ENCODE measurements around the gene ATP6V0B.

Gene ATP6V0B

DNA sequence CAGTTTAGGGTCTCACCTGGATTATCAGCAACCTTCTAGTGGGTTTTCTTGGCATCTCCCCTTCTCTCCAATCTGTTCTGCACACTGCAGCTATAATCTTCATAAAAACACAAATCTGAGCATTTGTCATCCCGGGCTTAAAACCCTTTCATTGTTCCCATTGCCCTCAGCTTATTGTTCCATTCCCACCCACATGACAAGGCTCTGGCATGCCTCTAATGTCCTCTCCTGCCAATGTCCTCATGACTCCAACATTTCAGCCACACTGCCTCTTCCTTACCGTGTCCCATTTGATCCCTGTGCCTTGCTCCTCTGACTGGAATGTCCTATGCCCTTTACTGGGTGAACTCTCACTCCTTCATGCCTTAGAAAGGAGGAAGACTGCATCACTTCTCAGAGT is 12.4 kb upstream of the ATP6V0B start:
- Histone ChIP-seq H3K27ac (replicated peaks) (no peak overlapping the region; the same call in 1 of the 2 replicates), H3K27me3 (ENCODE audit: insufficient read depth, poor library complexity, severe bottlenecking) (no peaks in the 10 kb centered on the region), H3K4me3 (replicated peaks; ENCODE audit: insufficient read depth, low read length) (no peak overlapping the region)
- TF ChIP-seq, protein P1, sequence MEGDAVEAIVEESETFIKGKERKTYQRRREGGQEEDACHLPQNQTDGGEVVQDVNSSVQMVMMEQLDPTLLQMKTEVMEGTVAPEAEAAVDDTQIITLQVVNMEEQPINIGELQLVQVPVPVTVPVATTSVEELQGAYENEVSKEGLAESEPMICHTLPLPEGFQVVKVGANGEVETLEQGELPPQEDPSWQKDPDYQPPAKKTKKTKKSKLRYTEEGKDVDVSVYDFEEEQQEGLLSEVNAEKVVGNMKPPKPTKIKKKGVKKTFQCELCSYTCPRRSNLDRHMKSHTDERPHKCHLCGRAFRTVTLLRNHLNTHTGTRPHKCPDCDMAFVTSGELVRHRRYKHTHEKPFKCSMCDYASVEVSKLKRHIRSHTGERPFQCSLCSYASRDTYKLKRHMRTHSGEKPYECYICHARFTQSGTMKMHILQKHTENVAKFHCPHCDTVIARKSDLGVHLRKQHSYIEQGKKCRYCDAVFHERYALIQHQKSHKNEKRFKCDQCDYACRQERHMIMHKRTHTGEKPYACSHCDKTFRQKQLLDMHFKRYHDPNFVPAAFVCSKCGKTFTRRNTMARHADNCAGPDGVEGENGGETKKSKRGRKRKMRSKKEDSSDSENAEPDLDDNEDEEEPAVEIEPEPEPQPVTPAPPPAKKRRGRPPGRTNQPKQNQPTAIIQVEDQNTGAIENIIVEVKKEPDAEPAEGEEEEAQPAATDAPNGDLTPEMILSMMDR (IDR thresholded peaks at IDR 0.05; ENCODE audit: insufficient read depth, low read length) = no peak
- TF ChIP-seq SPI1 (IDR thresholded peaks at IDR 0.05; ENCODE audit: borderline replicate concordance, low read depth) (no peak), POLR2AphosphoS5 (IDR thresholded peaks at IDR 0.05; ENCODE audit: low read depth) (no peak)
- no peak for DNase-seq (ENCODE audit: low read depth in 1 of 2, low spot score in 1 of 2)

DNA sequence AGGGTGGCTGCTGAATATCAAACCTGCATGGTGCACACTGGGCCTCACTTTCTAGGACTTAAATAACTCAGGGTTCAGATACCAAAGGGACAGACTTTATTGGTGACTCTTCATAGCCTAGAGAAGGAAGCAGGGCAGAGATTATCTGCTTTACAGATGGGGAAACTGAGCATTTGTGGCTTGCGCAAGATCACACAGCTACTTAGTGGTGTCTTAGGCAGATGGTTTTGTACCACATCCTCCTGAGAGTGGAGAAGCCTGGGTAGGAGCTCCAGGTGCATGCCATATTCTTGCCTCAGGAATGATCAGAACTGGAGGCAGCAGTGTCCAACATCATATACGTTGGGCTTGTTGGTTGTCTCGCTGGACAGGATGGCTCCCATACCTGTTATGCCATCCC is 11.8 kb upstream of the ATP6V0B start:
- no peak for TF ChIP-seq SPI1 (IDR thresholded peaks at IDR 0.05; ENCODE audit: borderline replicate concordance, low read depth)
- TF ChIP-seq REST (IDR thresholded peaks at IDR 0.05; ENCODE audit: insufficient replicate concordance, low read depth) = no peak
- TF ChIP-seq POLR2AphosphoS5 (IDR thresholded peaks at IDR 0.05; ENCODE audit: low read depth) = no peak
- no peak for TF ChIP-seq GABPA (IDR thresholded peaks at IDR 0.05; ENCODE audit: low read depth)
- TF ChIP-seq, protein P1 (IDR thresholded peaks at IDR 0.05; ENCODE audit: insufficient read depth, low read length) = no peak
- no peak overlapping the region for H3K4me3 ChIP-seq (replicated peaks; ENCODE audit: insufficient read depth, low read length)
- DNase-seq (ENCODE audit: low read depth in 1 of 2, low spot score in 1 of 2) = peak; percentile 69 to 79
- no peaks in the 10 kb centered on the region for H3K27me3 ChIP-seq (ENCODE audit: insufficient read depth, poor library complexity, severe bottlenecking)
- peak overlapping the region; percentile 80 for H3K27ac ChIP-seq (replicated peaks)

- Histone ChIP-seq H3K4me3 (replicated peaks; ENCODE audit: insufficient read depth, low read length) (no peak overlapping the region), H3K27me3 (ENCODE audit: insufficient read depth, poor library complexity, severe bottlenecking) (no peaks in the 10 kb centered on the region), H3K27ac (replicated peaks) (peak overlapping the region; percentile 80)
- TF ChIP-seq POLR2AphosphoS5 (IDR thresholded peaks at IDR 0.05; ENCODE audit: low read depth) (no peak), SPI1 (IDR thresholded peaks at IDR 0.05; ENCODE audit: borderline replicate concordance, low read depth) (no peak), REST (IDR thresholded peaks at IDR 0.05; ENCODE audit: insufficient replicate concordance, low read depth) (no peak), GABPA (IDR thresholded peaks at IDR 0.05; ENCODE audit: low read depth) (no peak)
- TF ChIP-seq, protein P1 (IDR thresholded peaks at IDR 0.05; ENCODE audit: insufficient read depth, low read length) = no peak
- DNase-seq (ENCODE audit: low read depth in 1 of 2, low spot score in 1 of 2) = no peak
Observed at GRCh38 chr1:43963890-43964289, 10.9 kb upstream of the ATP6V0B start.

DNA sequence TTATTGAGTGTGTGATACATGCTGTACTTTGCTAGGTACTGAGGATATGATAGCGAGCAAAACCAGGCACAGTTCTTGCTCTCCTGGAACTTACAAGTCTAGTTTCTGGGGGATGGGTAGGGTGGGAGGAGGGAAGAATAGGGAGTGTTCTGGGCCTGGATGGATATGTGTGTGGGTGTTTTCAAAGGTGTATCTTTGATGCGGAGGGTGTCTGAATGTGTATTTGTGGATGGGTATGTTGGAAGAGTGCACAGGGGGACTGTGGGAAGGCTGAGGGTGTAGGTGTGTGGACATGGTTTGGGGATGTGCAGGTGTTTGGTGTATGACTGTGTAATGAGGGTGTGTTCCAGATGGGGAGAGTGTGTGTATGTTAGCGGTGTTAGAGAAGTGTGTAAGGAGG is 9.4 kb upstream of the ATP6V0B start:
- TF ChIP-seq POLR2AphosphoS5 (IDR thresholded peaks at IDR 0.05; ENCODE audit: low read depth) = no peak
- TF ChIP-seq GABPA (IDR thresholded peaks at IDR 0.05; ENCODE audit: low read depth) = no peak
- TF ChIP-seq, protein P1 (IDR thresholded peaks at IDR 0.05; ENCODE audit: insufficient read depth, low read length) = no peak
- no peak for TF ChIP-seq SPI1 (IDR thresholded peaks at IDR 0.05; ENCODE audit: borderline replicate concordance, low read depth)
- TF ChIP-seq REST (IDR thresholded peaks at IDR 0.05; ENCODE audit: insufficient replicate concordance, low read depth) = no peak
- Histone ChIP-seq H3K27ac (replicated peaks) (no peak overlapping the region), H3K4me3 (replicated peaks; ENCODE audit: insufficient read depth, low read length) (no peak overlapping the region), H3K27me3 (ENCODE audit: insufficient read depth, poor library complexity, severe bottlenecking) (no peaks in the 10 kb centered on the region)
- DNase-seq (ENCODE audit: low read depth in 1 of 2, low spot score in 1 of 2) = no peak
